WTC11 (cell line): ENCODE data around the gene EMC9.

Experiments
- FOXK1 ChIP-seq: sonication (generic); formaldehyde crosslinking; IDR thresholded peaks from 2 replicates; pipeline ENCODE4 v1.8.0; 2022; ENCODE audit warnings: mild to moderate bottlenecking, moderate library complexity, missing genetic modification reagents
- NR2C2 ChIP-seq: sonication (generic); formaldehyde crosslinking; IDR thresholded peaks from 2 replicates; pipeline ENCODE4 v1.8.0; 2022; ENCODE audit warnings: mild to moderate bottlenecking, missing genetic modification reagents
- ZNF121 ChIP-seq: sonication (generic); formaldehyde crosslinking; IDR thresholded peaks from 2 replicates; pipeline ENCODE4 v1.8.0; 2023; ENCODE audit warnings: missing genetic modification reagents
- ZNF396 ChIP-seq: fragments of 250-450 bp; sonication (Bioruptor Pico); IDR thresholded peaks from 2 replicates; pipeline ENCODE4 v1.8.0; 2021; ENCODE audit warnings: mild to moderate bottlenecking, moderate library complexity, borderline replicate concordance
- TF ChIP-seq, protein P1 (sequence below): fragments of 200-600 bp; IDR thresholded peaks from 2 replicates; pipeline ENCODE4 v1.8.0; 2022; ENCODE audit warnings: antibody characterized with exemption

DNA sequence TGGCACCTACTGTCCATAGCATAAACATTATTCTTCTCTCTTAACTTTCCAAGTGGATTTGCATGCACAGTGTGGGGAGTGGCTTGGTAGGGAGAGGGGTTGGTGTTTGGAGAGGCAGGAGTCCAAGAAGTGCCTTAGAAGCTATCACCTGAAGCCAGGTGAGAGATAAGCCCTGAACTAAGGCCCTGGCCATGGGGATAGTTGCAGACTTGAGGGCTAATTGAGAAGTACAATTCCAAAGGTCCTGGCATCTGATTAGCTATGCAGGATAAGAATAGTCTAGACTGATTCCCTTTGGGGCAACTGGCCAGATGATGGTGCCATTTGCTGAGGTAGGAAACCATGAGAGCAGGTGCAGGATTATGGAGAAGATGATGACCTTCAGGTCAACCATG is 49.3 kb downstream of the EMC9 start:
- no peak for TF ChIP-seq NR2C2 (CRISPR knock-in tag)
- TF ChIP-seq ZNF121 (CRISPR knock-in tag) = no peak
- TF ChIP-seq ZNF396 (CRISPR knock-in tag) = no peak
- no peak for TF ChIP-seq FOXK1 (CRISPR knock-in tag)
- TF ChIP-seq, protein P1, sequence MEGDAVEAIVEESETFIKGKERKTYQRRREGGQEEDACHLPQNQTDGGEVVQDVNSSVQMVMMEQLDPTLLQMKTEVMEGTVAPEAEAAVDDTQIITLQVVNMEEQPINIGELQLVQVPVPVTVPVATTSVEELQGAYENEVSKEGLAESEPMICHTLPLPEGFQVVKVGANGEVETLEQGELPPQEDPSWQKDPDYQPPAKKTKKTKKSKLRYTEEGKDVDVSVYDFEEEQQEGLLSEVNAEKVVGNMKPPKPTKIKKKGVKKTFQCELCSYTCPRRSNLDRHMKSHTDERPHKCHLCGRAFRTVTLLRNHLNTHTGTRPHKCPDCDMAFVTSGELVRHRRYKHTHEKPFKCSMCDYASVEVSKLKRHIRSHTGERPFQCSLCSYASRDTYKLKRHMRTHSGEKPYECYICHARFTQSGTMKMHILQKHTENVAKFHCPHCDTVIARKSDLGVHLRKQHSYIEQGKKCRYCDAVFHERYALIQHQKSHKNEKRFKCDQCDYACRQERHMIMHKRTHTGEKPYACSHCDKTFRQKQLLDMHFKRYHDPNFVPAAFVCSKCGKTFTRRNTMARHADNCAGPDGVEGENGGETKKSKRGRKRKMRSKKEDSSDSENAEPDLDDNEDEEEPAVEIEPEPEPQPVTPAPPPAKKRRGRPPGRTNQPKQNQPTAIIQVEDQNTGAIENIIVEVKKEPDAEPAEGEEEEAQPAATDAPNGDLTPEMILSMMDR = no peak
